Epithelial cell of prostate (primary cell): ENCODE measurements around the gene RPL22L1.
"Not testable (repeated sequence)": the region's sequence is repeated elsewhere in the genome, so short reads cannot be mapped to it uniquely, and the experiment has no call there.

Experiments
- DNase-seq: peaks from one replicate; pipeline ENCODE4 v3.0.0-alpha.2; 2011; ENCODE audit warnings: low read depth, low spot score
- H3K27ac ChIP-seq: fragments of 450-650 bp; 2 replicates; pipeline ENCODE4 v1.5.1; 2017; ENCODE audit warnings: mild to moderate bottlenecking

RPL22L1 gene

GRCh38 chr3:170884109-170884930 is 14.3 kb upstream of the RPL22L1 start:
- not testable (repeated sequence) for H3K27ac ChIP-seq, DNase-seq

GRCh38 chr3:170878688-170879087 is 8.7 kb upstream of the RPL22L1 start:
- DNase-seq, H3K27ac ChIP-seq: not testable (repeated sequence)

GRCh38 chr3:170877311-170877710 is 7.3 kb upstream of the RPL22L1 start:
- not testable (repeated sequence) for H3K27ac ChIP-seq, DNase-seq

- no peak overlapping the region for H3K27ac ChIP-seq
- DNase-seq, result no peak
These were observed 6.5 kb upstream of the RPL22L1 start for GRCh38 chr3:170876537-170876936.

GRCh38 chr3:170869239-170869590 is 780 bp downstream of the RPL22L1 start:
- peak overlapping the region; percentile 81 for H3K27ac ChIP-seq
- no peak for DNase-seq

- no peak for DNase-seq
- H3K27ac ChIP-seq, result peak overlapping the region; percentile 81
These were observed 1.3 kb downstream of the RPL22L1 start for GRCh38 chr3:170868577-170869238.

- no peak for DNase-seq
- H3K27ac ChIP-seq, result peak overlapping the region; percentile 81
These were observed 2.7 kb downstream of the RPL22L1 start for GRCh38 chr3:170867143-170867937.

GRCh38 chr3:170866499-170866898 is 3.5 kb downstream of the RPL22L1 start:
- no peak overlapping the region for H3K27ac ChIP-seq
- no peak for DNase-seq

- no peak overlapping the region for H3K27ac ChIP-seq
- no peak for DNase-seq
These were observed 4.5 kb downstream of the RPL22L1 start for GRCh38 chr3:170865209-170866094.

- H3K27ac ChIP-seq, result no peak overlapping the region
- no peak for DNase-seq
These were observed 5.3 kb downstream of the RPL22L1 start for GRCh38 chr3:170864525-170865208.

GRCh38 chr3:170863816-170864215 is 6.2 kb downstream of the RPL22L1 start:
- no peak overlapping the region for H3K27ac ChIP-seq
- no peak for DNase-seq

- no peak overlapping the region for H3K27ac ChIP-seq
- DNase-seq, result no peak
These were observed 7.2 kb downstream of the RPL22L1 start for GRCh38 chr3:170862618-170863374.

GRCh38 chr3:170858599-170858998 is 11.4 kb downstream of the RPL22L1 start:
- DNase-seq, result no peak
- H3K27ac ChIP-seq, result no peak overlapping the region

GRCh38 chr3:170852324-170852723 is 17.7 kb downstream of the RPL22L1 start:
- no peak overlapping the region for H3K27ac ChIP-seq

GRCh38 chr3:170848292-170848917 is 21.6 kb downstream of the RPL22L1 start:
- no peak for DNase-seq
- H3K27ac ChIP-seq, result no peak overlapping the region

More at GRCh38 chr3:170852324-170852723, 17.7 kb downstream of the RPL22L1 start:
- no peak for DNase-seq

GRCh38 chr3:170844377-170844776 is 25.6 kb downstream of the RPL22L1 start:
- DNase-seq, result no peak
- H3K27ac ChIP-seq, result no peak overlapping the region

GRCh38 chr3:170840291-170840859 is 29.6 kb downstream of the RPL22L1 start:
- DNase-seq, result no peak

More at GRCh38 chr3:170840291-170840859, 29.6 kb downstream of the RPL22L1 start:
- no peak overlapping the region for H3K27ac ChIP-seq
